CD4-positive, alpha-beta T cell treated with Interleukin-4 for 4 hours (primary cell): Measurements from ENCODE around the gene MYH7.

Experiments
- DNase-seq: peaks from one replicate; pipeline ENCODE4 v3.0.0-alpha.2; 2020

Gene MYH7

GRCh38 chr14:23385642-23386265, 49.7 kb downstream of the MYH7 start:
- DNase-seq: no peak

GRCh38 chr14:23385244-23385641, 50.2 kb downstream of the MYH7 start:
- no peak for DNase-seq

GRCh38 chr14:23384364-23385080, 50.9 kb downstream of the MYH7 start:
- no peak for DNase-seq

- DNase-seq: no peak
Observed at GRCh38 chr14:23382731-23383440, 52.6 kb downstream of the MYH7 start.

GRCh38 chr14:23382276-23382675, 53.2 kb downstream of the MYH7 start:
- DNase-seq: no peak

GRCh38 chr14:23381871-23382270, 53.6 kb downstream of the MYH7 start:
- DNase-seq: no peak

- DNase-seq: no peak
Observed at GRCh38 chr14:23380976-23381375, 54.5 kb downstream of the MYH7 start.

- no peak for DNase-seq
Observed at GRCh38 chr14:23380197-23380914, 55.1 kb downstream of the MYH7 start.

- DNase-seq: peak; percentile 53
Observed at GRCh38 chr14:23379366-23380196, 55.9 kb downstream of the MYH7 start.

GRCh38 chr14:23378612-23379220, 56.7 kb downstream of the MYH7 start:
- no peak for DNase-seq

- DNase-seq: no peak
Observed at GRCh38 chr14:23377573-23378563, 57.6 kb downstream of the MYH7 start.

GRCh38 chr14:23377198-23377550, 58.3 kb downstream of the MYH7 start:
- no peak for DNase-seq

- no peak for DNase-seq
Observed at GRCh38 chr14:23376482-23377197, 58.8 kb downstream of the MYH7 start, which contains the start of gene CMTM5. CMTM5 (plus strand) TSS chr14:23377046; CDS start chr14:23377252, 206 bp downstream.

- DNase-seq: no peak
Observed at GRCh38 chr14:23375527-23376251, 59.8 kb downstream of the MYH7 start.

GRCh38 chr14:23373041-23373440, 62.4 kb downstream of the MYH7 start:
- no peak for DNase-seq

GRCh38 chr14:23372509-23372908, 63.0 kb downstream of the MYH7 start, which contains the start of gene IL25:
IL25 (plus strand) TSS chr14:23372809.
- DNase-seq: no peak

GRCh38 chr14:23371865-23372264, 63.6 kb downstream of the MYH7 start:
- DNase-seq: no peak

GRCh38 chr14:23370221-23370620, 65.2 kb downstream of the MYH7 start:
- no peak for DNase-seq

- DNase-seq: no peak
Observed at GRCh38 chr14:23366426-23366921, 69.0 kb downstream of the MYH7 start.
